Posterior cingulate gyrus (tissue), 11 donors: Measurements from ENCODE around the gene MUC4.
"Not testable (repeated sequence)": the region's sequence is repeated elsewhere in the genome, so short reads cannot be mapped to it uniquely, and the experiment has no call there.

Source experiments
- DNase-seq, 10 donors: peaks; one replicate each; pipeline versions ENCODE4 v3.0.0 to v3.0.0-alpha.2; 2020 to 2021; ENCODE audit warnings: mixed read lengths in 3 of 10
- intact Hi-C: fragments of 100-400 bp; cut with DNase I; formaldehyde crosslinking; loops from one replicate; pipeline ENCODE4 v1.15.1; 2023

The MUC4 gene

DNA sequence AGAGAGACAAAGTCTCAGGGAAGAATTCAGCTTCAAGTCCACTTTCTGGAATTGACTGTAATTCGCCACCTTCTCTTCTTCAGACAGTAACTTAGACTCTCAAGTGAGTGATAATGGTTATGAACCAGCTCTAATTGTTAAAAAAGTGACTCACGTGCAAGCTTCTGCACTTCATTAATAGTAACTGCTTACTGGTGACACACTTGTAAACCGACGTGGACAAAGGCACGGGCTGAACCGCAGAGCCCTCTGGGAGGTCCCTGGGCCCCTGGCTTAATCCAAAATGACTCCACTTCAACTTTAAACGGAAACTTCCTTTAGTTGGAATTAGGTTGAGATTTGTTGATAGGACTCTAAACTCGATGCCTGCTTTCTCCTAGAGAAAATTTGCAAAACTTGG, 17.0 kb downstream of the MUC4 start:
- intact Hi-C loops: no loop called here
- peak in 2 of 10 donors; percentile 22 to 44 for DNase-seq

- DNase-seq, intact Hi-C loops: not testable (repeated sequence)
Measured at GRCh38 chr3:195792621-195793020, 19.1 kb downstream of the MUC4 start.

- DNase-seq: peak in 1 of 10 donors; percentile 55
- intact Hi-C loops: no loop called here
Measured at GRCh38 chr3:195790901-195791300, 20.8 kb downstream of the MUC4 start.

- DNase-seq: peak in 3 of 10 donors; percentile 48 to 81 (median 70)
- intact Hi-C loops: no loop called here
Measured at GRCh38 chr3:195788711-195789581, 22.8 kb downstream of the MUC4 start.

DNA sequence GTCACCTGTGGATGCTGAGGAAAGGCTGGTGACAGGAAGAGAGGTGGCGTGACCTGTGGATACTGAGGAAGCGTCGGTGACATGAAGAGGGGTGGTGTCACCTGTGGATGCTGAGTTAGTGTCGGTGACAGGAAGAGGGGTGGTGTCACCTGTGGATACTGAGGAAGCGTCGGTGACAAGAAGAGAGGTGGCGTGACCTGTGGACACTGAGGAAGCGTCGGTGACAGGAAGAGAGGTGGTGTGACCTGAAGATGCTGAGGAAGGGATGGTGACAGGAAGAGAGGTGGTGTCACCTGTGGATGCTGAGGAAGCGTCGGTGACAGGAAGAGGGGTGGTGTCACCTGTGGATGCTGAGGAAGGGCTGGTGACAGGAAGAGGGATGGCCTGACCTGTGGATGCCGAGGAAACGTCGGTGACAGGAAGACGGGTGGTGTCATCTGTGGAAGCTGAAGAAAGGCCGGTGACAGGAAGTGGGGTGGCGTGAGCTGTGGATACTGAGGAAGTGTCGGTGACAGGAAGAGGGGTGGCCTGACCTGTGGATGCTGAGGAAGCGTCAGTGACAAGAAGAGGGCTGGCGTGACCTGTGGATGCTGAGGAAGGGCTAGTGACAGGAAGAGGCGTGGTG, 25.8 kb downstream of the MUC4 start:
- intact Hi-C loops: not testable (repeated sequence)
- peak in 2 of 10 donors; percentile 45 to 68 for DNase-seq

GRCh38 chr3:195784031-195784430, 27.7 kb downstream of the MUC4 start:
- intact Hi-C loops: not testable (repeated sequence)
- peak in 1 of 10 donors; percentile 68 for DNase-seq

- DNase-seq: peak in 2 of 10 donors; percentile 35 to 68
- intact Hi-C loops: not testable (repeated sequence)
Measured at GRCh38 chr3:195781236-195781635, 30.5 kb downstream of the MUC4 start.

GRCh38 chr3:195777975-195778374, 33.8 kb downstream of the MUC4 start:
- peak in 2 of 10 donors; percentile 26 to 54 for DNase-seq
- intact Hi-C loops: no loop called here

GRCh38 chr3:195774917-195775316, 36.8 kb downstream of the MUC4 start:
- peak in 7 of 10 donors; percentile 34 to 89 (median 42) for DNase-seq
- intact Hi-C loops: no loop called here

- DNase-seq: peak in 2 of 10 donors; percentile 76 to 79
- intact Hi-C loops: no loop called here
Measured at GRCh38 chr3:195773956-195774537, 37.7 kb downstream of the MUC4 start.

GRCh38 chr3:195771646-195772300, 40.0 kb downstream of the MUC4 start:
- intact Hi-C loops: no loop called here
- peak in 2 of 10 donors; percentile 30 to 49 for DNase-seq

DNA sequence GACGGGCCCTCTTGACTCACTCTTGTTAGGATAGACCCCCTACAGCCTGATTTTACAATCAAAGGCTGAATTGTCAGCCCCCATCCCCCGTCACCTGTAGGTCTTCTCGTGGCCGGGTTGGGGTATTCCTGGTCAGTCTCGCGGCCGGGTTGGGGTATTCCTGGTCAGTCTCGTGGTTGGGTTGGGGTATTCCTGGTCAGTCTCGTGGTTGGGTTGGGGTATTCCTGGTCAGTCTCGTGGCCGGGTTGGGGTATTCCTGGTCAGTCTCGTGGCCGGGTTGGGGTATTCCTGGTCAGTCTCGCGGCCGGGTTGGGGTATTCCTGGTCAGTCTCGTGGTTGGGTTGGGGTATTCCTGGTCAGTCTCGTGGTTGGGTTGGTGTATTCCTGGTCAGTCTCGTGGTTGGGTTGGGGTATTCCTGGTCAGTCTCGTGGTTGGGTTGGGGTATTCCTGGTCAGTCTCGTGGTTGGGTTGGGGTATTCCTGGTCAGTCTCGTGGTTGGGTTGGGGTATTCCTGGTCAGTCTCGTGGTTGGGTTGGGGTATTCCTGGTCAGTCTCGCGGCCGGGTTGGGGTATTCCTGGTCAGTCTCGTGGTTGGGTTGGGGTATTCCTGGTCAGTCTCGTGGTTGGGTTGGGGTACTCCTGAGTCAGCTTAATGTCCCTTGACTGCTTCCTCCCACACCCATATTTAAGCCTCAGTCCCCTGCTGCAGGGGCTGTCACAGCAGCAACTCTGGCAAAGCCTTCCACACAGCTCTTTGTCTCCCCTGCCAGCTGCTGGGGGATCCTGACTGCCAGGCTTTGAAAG, 40.7 kb downstream of the MUC4 start:
- intact Hi-C loops: not testable (repeated sequence)
- peak in 2 of 10 donors; percentile 15 to 19 for DNase-seq

- intact Hi-C loops: no loop called here
- DNase-seq: peak in 2 of 10 donors; percentile 23 to 46
Measured at GRCh38 chr3:195770081-195770840, 41.5 kb downstream of the MUC4 start.

DNA sequence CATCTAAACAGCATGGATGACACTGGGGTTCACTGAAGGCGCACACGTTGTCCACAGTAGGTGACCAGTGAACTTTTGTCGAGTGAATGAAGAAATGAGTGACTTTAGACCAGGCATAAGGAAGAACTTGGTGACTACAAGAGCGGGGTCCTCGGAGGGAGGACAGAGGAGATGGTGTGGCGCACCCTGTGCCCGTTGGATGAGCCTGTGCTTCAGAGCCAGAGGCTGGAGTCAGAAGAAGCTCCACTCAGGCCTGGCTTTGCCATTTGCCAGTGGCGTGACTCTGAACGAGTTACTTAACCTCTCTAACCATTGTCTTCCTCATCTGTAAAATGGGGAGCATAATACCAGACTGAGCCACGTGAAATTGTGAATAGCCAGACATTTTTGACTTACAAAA, 42.2 kb downstream of the MUC4 start:
- DNase-seq: peak in 2 of 10 donors; percentile 55 to 62
- intact Hi-C loops: no loop called here

DNA sequence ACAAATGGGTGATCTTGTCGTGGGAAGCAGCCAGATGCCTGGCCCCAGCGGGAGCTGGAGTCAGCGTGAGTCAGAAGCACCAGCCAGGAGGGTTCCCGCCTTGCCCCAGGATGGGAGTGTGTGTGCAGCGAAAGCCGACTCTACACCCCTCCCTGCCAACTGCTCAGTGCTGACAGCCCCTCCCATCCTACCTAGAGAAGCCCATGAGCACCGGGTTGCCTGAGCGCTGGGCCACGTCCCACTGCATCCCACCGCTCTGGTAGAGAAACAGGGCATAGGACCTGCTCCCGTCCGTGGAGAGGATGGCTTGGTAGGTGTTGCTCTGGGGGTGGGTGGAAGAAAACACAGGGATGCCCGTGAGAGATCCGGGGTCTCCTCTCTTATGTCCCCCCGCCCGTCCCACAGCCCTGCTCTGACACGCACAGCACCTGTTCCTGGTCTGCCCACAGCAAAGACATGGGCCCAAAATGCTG, 42.9 kb downstream of the MUC4 start:
- intact Hi-C loops: no loop called here
- peak in 2 of 10 donors; percentile 52 to 73 for DNase-seq

DNA sequence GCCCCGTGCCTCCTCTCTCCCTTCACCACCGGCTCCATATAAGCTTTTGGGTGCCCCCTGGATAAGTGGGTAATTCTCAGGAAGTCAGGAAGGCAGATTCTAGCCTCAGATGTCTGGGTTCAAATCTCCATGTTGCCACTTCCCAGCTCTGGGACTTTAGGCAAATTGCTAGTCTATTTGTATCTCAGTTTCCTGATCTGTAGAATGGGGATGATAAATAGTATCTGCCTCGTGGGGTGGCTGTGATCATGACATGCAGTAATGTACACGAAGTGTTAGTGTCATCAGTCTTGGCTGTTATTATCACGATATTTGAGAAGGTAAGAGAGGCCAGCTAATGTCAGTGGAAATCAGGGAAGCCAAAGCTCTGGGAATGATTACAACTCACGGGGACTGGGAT, 43.3 kb downstream of the MUC4 start:
- no peak for DNase-seq
- intact Hi-C loops: no loop called here

GRCh38 chr3:195767792-195768191, 43.9 kb downstream of the MUC4 start:
- peak in 2 of 10 donors; percentile 59 to 77 for DNase-seq
- intact Hi-C loops: no loop called here

GRCh38 chr3:195766671-195767070, 45.1 kb downstream of the MUC4 start:
- peak in 2 of 10 donors; percentile 64 to 70 for DNase-seq
- intact Hi-C loops: no loop called here
